SK-N-SH (cell line): ENCODE measurements around the gene NRF1.

Source experiments
- CHD2 ChIP-seq: fragments of 150-350 bp; IDR thresholded peaks from 2 replicates; pipeline ENCODE4 v1.6.1; 2018; ENCODE audit warnings: low read length; ENCODE audit not compliant: partially characterized antibody
- EP300 ChIP-seq, 2 experiments: IDR thresholded peaks; 2 replicates each; pipeline versions ENCODE4 v1.4.0 to v1.6.1; 2012; ENCODE audit warnings: borderline replicate concordance in 1 of 2, low read depth in 1 of 2, low read length in 1 of 2
- EZH2phosphoT487 ChIP-seq: fragments of 200-600 bp; sonication (generic); IDR thresholded peaks from 2 replicates; pipeline ENCODE4 v1.6.1; 2017; ENCODE audit warnings: low read depth, mixed run types, mild to moderate bottlenecking, antibody characterized with exemption, moderate library complexity, borderline replicate concordance
- IRF3 ChIP-seq: fragments of 150-350 bp; IDR thresholded peaks from 2 replicates; pipeline ENCODE4 v1.6.1; 2016; ENCODE audit warnings: mild to moderate bottlenecking, low read depth, low read length
- JUND ChIP-seq: IDR thresholded peaks from 2 replicates; pipeline ENCODE4 v1.4.0; 2012
- MXI1 ChIP-seq: IDR thresholded peaks from 2 replicates; pipeline ENCODE4 v1.6.1; 2012; ENCODE audit warnings: mild to moderate bottlenecking, low read depth, low read length, improper control_type of control experiment
- RAD21 ChIP-seq: IDR thresholded peaks from 2 replicates; pipeline ENCODE4 v1.6.1; 2012; ENCODE audit warnings: mild to moderate bottlenecking, low read length
- RFX5 ChIP-seq: IDR thresholded peaks from 2 replicates; pipeline ENCODE4 v1.6.1; 2012; ENCODE audit warnings: mild to moderate bottlenecking, improper control_type of control experiment, low read length
- TAF1 ChIP-seq: IDR thresholded peaks from 2 replicates; pipeline ENCODE4 v1.6.1; 2012; ENCODE audit warnings: low read depth, mild to moderate bottlenecking, low read length, moderate library complexity, borderline replicate concordance
- USF2 ChIP-seq: fragments of 150-350 bp; IDR thresholded peaks from 2 replicates; pipeline ENCODE4 v1.6.1; 2017; ENCODE audit warnings: antibody characterized with exemption, low read length, low read depth, borderline replicate concordance
- TF ChIP-seq, protein P1 (sequence below): fragments of 200-600 bp; sonication (generic); IDR thresholded peaks from 2 replicates; pipeline ENCODE4 v1.6.1; 2017; ENCODE audit warnings: antibody characterized with exemption, mild to moderate bottlenecking, moderate library complexity

DNA sequence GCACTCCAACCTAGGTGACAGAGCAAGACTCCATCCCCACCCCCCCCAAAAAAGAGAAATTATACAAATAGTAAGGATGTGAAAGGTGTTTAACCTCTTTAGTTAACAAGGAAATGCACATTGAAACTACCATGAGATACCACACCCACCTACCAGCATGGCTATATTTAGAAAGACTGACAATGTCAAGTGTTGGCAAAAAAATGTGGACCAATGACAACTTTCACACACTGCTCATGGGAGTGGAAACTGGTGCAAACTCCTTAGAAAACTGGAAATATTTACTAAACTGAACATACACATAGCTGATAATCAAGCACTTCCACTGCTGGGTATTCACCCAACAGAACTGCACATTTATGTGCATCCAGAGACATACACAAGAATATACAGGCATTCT lies 23.3 kb upstream of the NRF1 start:
- no peak for TF ChIP-seq EP300 (IDR thresholded peaks at IDR 0.05; ENCODE audit: borderline replicate concordance in 1 of 2, low read depth in 1 of 2, low read length in 1 of 2)
- TF ChIP-seq RAD21, result no peak
- TF ChIP-seq CHD2, result no peak
- no peak for TF ChIP-seq USF2
- no peak for TF ChIP-seq EZH2phosphoT487
- TF ChIP-seq, protein P1, sequence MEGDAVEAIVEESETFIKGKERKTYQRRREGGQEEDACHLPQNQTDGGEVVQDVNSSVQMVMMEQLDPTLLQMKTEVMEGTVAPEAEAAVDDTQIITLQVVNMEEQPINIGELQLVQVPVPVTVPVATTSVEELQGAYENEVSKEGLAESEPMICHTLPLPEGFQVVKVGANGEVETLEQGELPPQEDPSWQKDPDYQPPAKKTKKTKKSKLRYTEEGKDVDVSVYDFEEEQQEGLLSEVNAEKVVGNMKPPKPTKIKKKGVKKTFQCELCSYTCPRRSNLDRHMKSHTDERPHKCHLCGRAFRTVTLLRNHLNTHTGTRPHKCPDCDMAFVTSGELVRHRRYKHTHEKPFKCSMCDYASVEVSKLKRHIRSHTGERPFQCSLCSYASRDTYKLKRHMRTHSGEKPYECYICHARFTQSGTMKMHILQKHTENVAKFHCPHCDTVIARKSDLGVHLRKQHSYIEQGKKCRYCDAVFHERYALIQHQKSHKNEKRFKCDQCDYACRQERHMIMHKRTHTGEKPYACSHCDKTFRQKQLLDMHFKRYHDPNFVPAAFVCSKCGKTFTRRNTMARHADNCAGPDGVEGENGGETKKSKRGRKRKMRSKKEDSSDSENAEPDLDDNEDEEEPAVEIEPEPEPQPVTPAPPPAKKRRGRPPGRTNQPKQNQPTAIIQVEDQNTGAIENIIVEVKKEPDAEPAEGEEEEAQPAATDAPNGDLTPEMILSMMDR, result no peak
- TF ChIP-seq RFX5, result no peak
- TF ChIP-seq IRF3, result no peak
- TF ChIP-seq TAF1, result no peak
- TF ChIP-seq MXI1, result no peak
- no peak for TF ChIP-seq JUND
